Measurements from ENCODE around the gene CTTNBP2.

The CTTNBP2 gene

GRCh38 chr7:117669818-117670217 lies 203.4 kb downstream of the CTTNBP2 start:
- TF ChIP-seq CTCF (IDR thresholded peaks at IDR 0.05; ENCODE audit: insufficient read depth, low read depth, low read length, missing control alignments) = no peak

GRCh38 chr7:117667456-117667855 lies 205.8 kb downstream of the CTTNBP2 start:
- H3K4me3 ChIP-seq (ENCODE audit: low read length) = no peak overlapping the region
- DNase-seq (ENCODE audit: low read depth) = no peak
- no peak for TF ChIP-seq CTCF (IDR thresholded peaks at IDR 0.05; ENCODE audit: insufficient read depth, low read depth, low read length, missing control alignments)

More at GRCh38 chr7:117669818-117670217, 203.4 kb downstream of the CTTNBP2 start:
- no peak for DNase-seq (ENCODE audit: low read depth)
- no peak overlapping the region for H3K4me3 ChIP-seq (ENCODE audit: low read length)

- no peak for TF ChIP-seq CTCF (IDR thresholded peaks at IDR 0.05; ENCODE audit: insufficient read depth, low read depth, low read length, missing control alignments)
- H3K4me3 ChIP-seq (ENCODE audit: low read length) = no peak overlapping the region
Measured at GRCh38 chr7:117666689-117667088, 206.6 kb downstream of the CTTNBP2 start.

GRCh38 chr7:117666031-117666430 lies 207.2 kb downstream of the CTTNBP2 start:
- no peak overlapping the region for H3K4me3 ChIP-seq (ENCODE audit: low read length)
- DNase-seq (ENCODE audit: low read depth) = peak; percentile 84
- no peak for TF ChIP-seq CTCF (IDR thresholded peaks at IDR 0.05; ENCODE audit: insufficient read depth, low read depth, low read length, missing control alignments)

More at GRCh38 chr7:117666689-117667088, 206.6 kb downstream of the CTTNBP2 start:
- DNase-seq (ENCODE audit: low read depth) = no peak

GRCh38 chr7:117665368-117665767 lies 207.9 kb downstream of the CTTNBP2 start:
- H3K4me3 ChIP-seq (ENCODE audit: low read length) = no peak overlapping the region
- no peak for DNase-seq (ENCODE audit: low read depth)
- TF ChIP-seq CTCF (IDR thresholded peaks at IDR 0.05; ENCODE audit: insufficient read depth, low read depth, low read length, missing control alignments) = no peak

- H3K4me3 ChIP-seq (ENCODE audit: low read length) = no peak overlapping the region
- TF ChIP-seq CTCF (IDR thresholded peaks at IDR 0.05; ENCODE audit: insufficient read depth, low read depth, low read length, missing control alignments) = no peak
- no peak for DNase-seq (ENCODE audit: low read depth)
Measured at GRCh38 chr7:117664047-117664446, 209.2 kb downstream of the CTTNBP2 start.

- H3K4me3 ChIP-seq (ENCODE audit: low read length) = no peak overlapping the region
- TF ChIP-seq CTCF (IDR thresholded peaks at IDR 0.05; ENCODE audit: insufficient read depth, low read depth, low read length, missing control alignments) = no peak
- DNase-seq (ENCODE audit: low read depth) = no peak
Measured at GRCh38 chr7:117661328-117661727, 211.9 kb downstream of the CTTNBP2 start.

All from epithelial cell of esophagus (primary cell).